HT1080 (cell line): Measurements from ENCODE around the gene THOC5. TPM values are rescaled to one million over a fixed set of nuclear protein-coding genes. Genes with fewer than 3 reads are reported as not detected.
"Not testable (repeated sequence)": the region's sequence is repeated elsewhere in the genome, so short reads cannot be mapped to it uniquely, and the experiment has no call there.

ENCODE experiments used
- DNase-seq: peaks from one replicate; pipeline ENCODE4 v3.0.0-alpha.2; 2015; ENCODE audit warnings: low read depth
- total RNA-seq: library from RNA; depleted of rRNA; stranded (reverse); fragments of >200 nt; shearing (Covaris generic); gene quantifications from 2 replicates; pipeline ENCODE4 v1.2.3, GENCODE V29; 2014

The THOC5 gene
- total RNA-seq, 1 experiment from 2014 or later = 105 TPM

DNA sequence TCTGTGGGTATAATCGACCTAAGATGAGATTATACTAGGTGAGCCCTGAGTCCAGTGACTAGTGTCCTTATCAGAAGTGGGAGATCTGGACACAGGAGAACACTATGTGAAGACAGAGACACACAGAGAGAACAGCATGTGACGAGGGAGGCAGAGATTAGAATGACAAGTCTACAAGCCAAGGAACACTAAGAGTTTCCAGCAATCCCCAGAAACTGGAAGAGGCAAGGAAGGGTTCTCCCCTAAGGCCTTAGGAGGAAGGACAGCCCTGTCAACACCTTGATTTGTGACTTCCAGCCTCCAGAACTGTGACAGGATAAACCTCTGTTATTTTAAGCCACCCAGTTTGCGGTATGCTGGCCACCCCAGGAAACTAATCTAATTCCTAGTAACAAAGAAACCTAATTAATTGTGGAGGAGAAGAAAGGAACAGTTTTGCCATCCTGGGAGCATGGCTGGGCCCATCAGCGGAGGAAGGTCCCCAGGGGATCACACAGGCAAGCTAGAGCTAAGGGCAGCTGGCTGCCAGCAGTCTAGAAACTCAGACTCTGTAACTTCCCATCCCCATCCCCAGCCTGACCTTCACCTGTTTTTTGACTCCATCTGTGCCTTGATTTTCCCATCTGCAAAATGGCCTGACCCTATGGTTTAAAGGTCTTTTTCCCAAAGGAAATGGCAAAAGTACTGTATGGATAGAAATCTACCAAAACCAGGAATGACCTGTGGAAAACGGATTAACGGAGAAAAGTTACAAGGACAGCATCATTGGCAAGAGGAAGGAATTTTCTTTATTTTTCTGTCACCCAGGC lies 10.3 kb upstream of the THOC5 start:
- DNase-seq = no peak

DNA sequence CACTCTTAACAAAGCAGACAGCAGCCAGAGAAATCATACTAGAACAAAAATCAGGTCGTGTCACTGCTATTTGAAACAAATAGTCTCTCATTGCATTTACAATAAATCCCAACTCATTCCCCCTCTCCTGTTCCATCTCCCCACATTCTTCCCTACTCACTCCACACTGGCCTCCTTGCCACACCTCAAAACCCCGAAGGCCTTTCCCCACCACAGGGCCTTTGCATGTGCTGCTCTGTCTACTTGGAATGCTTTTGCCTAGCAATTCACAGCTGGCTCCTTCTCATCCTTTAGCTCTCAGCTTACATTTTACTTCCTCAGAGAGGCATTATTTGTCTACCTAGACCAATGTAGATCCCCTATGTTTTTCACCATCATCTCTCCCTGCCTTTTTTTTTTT lies 6.3 kb upstream of the THOC5 start:
- no peak for DNase-seq

DNA sequence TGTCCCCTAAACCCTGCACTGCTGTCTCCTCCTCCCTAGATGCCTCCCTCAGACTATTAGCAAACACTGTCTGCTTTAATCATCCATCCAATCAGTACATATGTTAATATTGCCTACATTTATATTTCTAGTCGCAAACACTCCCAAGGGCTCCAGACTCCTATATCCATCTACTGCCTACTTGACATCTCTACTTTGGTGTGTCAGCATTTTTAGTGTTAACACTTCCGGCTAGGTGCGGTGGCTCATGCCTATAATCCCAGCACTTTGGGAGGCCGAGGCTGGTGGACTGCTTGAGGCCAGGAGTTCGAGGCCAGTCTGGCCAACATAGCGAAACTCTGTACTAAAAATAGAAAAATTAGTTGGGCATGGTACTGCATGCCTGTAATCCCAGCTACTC lies 5.5 kb upstream of the THOC5 start:
- no peak for DNase-seq

DNA sequence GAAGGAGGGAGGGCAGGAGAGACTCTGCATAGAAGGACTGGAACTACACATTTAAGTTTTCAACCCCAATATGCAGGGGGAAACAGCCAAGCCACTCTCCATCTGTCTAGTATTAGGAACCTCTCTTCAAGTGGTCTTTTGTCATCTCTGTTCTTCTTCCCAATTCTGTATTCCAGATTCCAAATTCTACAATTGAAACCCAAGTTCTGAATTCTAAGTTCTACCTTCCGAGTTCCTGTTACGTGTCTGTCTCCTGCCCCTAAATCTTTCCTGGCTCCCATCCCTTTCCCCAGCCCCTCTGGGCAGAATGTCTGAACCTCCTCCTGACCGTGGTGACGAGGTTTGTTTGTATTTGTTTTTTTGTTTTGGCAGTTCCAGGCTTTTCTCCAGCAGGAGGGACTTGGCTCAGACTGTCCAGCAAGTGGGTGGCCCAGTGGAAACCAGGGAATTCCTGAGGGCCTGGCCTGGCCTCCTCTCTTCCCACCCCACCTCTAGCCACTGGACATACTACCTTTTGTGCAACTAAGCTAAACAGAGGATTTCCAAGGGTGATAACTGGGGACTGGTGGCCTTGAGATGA lies 1.6 kb upstream of the THOC5 start:
- DNase-seq = no peak

DNA sequence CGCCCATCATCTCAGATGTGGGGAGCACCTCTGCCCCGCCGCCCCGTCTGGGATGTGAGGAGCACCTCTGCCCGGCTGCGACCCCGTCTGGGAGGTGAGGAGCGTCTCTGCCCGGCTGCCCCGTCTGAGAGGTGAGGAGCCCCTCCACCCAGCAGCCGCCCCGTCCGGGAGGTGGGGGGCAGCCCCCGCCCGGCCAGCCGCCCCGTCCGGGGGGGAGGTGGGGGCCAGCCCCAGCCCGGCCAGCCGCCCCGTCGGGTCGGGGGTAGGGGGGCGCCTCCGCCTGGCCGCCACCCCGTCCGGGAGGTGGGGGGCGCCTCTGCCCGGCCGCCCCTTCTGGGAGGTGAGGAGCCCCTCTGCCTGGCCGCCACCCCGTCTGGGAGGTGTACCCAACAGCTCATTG lies 1.2 kb downstream of the THOC5 start:
- DNase-seq = not testable (repeated sequence)

DNA sequence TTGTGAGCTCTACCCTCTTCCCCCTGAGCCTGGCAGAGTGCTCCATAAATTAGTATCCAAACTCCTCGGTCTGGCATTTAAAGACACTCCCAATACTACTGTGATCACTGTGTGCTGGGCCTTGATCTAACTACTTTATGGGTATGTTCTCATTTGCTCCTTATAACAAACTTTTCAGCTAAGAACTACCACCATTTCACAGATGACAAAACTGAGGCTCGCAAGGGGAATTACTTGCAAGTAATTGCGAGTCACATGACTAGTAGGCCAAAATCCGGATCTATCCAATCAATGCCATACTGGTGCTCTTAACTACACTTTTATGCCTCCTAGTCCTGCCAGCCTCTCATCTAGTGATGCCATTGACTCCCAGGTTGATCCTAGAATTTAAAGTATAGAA lies 3.6 kb downstream of the THOC5 start:
- no peak for DNase-seq

DNA sequence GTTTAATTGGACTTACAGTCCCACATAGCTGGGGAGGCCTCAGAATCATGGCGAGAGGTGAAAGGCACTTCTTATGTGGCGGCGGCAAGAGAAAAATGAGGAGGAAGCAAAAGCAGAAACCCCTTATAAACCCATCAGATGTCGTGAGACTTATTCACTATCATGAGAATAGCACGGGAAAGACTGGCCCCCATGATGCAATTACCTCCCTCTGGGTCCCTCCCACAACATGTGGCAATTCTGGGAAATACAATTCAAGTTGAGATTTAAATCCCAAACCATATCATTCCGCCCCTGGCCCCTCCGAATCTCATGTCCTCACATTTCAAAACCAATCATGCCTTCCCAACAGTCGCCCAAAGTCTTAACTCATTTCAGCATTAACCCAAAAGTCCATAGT lies 8.5 kb downstream of the THOC5 start:
- not testable (repeated sequence) for DNase-seq

DNA sequence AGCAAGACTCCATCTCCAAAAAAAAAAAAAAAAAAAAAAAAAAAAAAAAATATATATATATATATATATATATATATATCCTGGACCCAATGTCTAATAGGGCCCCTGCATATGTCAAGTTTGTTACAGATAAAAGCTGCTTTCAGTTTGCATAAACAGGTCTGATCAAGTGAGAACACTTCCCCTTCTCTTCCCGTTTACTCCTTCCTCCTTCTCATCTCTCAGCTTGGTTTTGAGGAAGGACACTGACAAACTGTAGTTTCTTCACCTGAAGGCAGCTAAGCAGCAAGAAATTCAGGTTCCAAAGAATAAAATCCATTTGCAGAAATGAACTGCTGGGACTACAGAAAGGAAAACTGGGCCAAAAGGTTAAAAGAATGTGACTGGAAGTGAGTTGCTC lies 11.7 kb downstream of the THOC5 start:
- DNase-seq = no peak

DNA sequence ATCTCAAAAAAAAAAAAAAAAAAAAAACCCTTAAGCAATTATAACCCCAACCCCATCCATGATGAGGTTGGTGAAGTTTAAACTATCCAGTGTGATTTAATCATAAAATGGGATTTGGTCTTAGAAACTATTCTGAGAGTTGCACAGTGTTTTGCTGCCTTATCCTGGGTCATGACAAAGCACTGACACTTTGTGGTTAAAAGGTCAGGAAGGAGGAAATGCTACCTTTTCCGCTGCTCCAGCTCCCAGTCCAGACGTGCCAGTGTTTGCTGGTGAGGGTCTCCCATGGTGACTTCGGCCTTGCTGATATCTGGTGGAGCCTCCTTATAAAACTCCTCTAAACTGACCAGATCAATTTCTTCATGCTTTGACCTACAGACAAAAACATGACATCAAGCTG lies 14.5 kb downstream of the THOC5 start:
- DNase-seq = peak; percentile 15

DNA sequence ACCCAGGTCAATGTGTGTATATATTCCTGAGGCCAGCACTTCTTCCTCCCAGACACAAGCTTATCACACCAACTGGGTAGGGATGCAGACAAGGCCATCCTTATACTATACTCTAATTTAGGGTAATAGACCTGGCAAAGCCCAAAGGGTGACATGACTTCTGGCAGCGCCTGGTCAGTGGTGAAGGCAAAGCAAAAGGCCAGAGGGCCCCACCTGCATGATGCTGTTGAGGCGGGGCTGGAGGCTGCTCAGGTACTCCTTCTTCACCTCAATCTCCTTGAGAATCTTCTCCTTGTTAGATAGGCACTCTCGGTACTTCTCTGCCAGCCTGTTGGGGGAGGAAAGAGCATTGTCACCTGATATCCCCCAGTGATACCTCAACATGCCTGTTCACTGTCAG lies 17.1 kb downstream of the THOC5 start:
- DNase-seq = no peak

DNA sequence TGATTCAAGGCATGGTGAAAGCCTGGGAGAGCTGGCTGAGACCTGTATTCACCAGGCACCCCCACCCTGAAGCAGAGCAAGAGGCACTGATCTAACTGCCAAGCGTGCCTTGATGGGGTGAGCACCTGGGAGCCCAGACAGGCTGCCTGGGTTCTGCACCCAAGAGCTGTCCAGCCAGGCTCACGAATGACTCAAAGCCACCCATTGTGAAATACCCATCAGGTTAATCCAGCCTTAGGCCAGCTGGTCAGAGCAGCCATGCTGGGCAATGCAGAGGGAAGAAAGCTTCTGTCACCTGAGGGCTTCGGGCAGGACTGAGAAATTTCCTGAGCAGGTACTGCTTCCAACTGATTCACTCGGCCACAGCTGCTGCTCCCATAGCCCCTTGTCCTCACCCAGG lies 22.1 kb downstream of the THOC5 start:
- no peak for DNase-seq

DNA sequence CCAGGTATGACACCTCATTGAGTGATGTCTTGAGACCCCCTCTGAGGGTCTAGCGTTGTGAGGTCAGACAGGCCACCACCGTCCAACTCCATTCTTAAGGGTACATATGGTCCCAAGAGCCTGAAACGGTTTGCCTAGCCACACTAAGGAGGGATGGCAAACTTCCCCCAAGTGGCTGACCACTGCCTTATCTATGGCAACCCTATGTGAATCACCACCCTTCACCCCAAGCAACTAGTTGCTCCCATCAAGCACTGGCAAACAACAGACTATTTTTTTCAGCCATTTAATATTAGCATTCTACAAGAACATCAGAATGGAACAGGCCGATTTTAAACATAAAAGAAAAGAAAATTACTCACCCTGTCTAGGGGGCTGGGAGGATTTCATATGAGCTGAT lies 22.8 kb downstream of the THOC5 start:
- no peak for DNase-seq

DNA sequence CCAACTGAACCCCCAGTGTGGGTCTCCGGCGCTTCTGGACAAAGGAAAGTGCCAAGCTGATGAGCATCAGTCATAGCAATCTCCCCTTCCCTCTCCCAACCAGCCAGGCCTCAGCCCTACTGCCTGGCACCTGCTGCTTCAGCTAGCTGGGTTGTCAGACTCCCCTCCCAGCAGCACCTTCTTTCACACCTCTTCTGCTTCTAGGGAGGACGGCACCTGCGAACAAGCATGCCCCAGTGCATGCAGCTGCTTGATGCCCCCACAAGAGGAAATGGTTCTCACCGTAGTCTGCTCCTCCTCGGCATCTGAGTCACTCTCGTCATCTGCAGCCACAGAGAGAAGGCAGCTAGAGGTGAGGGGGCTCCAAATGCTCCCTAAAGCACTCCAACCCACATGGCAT lies 25.4 kb downstream of the THOC5 start:
- DNase-seq = no peak

DNA sequence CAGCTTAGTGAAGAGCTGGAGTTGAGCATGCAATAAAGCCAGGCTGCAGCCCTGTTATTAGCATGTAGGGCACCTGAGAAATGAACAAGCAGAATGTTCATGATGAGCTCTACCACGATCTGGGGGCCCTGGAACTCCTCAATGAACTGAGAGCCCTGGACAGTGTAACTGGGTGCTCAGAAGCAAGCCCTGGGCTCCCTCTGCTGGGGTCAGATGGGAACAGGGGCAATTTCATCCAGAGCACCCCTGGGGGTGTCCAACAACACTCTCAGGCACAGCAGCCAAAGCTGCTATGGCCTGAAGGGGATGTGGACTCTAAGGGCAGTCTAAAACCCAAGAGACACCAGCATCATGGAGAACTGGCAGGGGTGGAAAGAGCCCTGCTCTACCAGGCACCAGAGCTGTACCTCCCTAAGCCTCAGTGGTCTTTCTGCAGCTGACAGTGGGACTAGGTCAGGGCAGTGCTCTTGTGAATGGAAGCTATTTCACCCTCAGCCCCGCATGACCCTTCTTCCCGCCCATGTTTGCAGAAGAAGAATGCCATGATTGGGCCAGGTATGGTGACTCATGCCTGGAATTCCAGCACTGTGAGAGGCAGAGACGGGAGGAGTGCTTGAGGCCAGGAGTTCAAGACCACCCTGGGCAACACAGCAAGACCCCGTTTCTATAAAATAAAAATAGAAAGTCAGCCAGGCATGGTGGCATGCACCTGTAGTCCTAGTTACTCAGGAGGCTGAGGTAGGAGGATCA lies 28.9 kb downstream of the THOC5 start:
- DNase-seq = peak; percentile 48

DNA sequence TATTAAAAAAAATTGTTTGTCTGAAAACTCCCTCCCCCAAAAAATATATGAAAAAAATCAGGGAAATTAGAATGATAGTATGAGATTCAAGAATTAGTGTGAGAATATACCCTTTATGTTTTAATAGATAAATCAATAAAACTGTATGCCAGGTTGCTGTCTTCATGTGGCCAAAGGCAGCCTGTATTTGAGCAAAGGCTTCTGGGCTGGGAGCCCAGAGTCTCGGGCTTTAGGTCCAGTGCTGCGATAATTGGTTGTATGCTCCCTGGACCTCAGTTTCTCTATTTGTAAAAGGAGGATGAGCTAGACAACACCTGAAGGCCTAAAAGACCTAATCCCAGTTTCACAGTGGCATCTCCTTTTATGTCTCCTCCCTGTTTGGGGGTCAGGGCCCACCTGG lies 29.8 kb downstream of the THOC5 start:
- DNase-seq = no peak

DNA sequence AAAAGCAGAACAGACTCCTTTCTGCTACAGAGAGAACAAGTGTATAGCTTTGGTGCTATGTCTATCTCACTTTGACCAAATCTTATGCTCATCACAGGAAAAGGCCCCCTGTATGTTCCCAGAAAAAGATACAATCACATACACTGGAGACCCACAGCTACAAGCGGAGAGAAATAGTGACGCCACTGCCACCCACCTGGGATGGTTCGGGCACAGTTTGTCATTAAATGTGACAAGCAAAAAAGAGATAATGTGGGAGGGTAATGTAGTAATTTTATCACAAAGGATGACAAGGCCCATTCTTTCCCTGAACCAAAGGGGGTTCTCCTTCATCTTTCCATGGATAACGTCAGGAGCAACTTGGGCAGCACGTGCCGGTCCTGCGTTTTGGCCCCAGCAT lies 32.0 kb downstream of the THOC5 start:
- DNase-seq = no peak

DNA sequence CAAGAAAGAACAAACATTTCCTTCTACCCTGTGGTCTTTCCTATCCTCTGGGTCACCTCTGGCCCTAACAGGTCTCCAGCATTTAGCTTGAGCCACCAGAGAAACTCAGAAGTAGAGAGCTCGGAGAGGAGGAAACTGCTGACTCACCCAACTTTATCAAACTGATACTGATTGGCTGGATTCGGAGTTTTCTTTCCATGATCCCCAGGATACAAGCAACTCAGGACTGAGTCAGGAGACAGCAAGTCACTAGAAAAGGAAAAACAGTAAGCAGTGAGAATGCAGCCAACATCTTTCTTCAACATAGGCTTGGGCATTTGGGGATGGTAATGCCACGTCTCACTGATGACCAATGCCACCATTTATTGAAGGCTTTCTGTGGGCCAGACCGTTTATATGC lies 32.7 kb downstream of the THOC5 start:
- DNase-seq = peak; percentile 83

DNA sequence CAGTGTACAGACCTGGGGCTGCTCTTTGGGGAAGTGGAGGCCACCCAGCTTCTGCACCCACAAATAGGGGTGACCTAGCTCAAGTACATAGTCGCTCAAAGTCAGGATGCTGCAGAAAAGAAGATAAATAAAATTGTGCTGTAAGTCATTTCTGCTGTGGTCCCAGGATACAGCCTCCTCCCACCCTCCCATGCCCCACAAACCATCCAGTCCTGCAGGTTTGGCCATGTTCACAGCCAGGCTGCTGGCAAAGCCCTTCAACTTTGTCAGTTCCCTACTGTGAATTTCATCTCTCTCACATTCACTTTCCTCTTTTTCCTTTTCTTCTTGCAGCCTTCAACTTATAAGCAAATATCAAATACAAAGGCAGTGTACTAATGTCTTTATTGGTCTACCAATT lies 33.6 kb downstream of the THOC5 start:
- no peak for DNase-seq

DNA sequence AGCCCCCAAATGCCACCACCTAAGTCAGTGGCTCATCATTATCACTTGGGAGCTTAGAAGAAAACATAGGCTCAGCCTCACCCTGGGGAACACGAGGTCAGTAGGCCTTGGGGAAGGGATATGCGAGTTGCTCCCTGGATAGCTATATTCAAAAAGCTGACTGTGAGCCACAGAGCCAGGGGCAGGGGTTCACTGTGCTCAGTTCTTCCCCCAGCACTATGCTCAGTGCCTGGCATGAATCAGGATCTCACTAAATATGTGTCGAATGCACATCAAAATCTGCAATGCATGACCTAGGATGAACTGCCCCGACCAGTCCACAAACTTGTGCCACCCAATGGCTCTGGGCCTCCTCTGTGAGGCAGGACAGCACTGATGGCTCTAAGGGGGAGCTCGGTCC lies 35.1 kb downstream of the THOC5 start:
- no peak for DNase-seq

DNA sequence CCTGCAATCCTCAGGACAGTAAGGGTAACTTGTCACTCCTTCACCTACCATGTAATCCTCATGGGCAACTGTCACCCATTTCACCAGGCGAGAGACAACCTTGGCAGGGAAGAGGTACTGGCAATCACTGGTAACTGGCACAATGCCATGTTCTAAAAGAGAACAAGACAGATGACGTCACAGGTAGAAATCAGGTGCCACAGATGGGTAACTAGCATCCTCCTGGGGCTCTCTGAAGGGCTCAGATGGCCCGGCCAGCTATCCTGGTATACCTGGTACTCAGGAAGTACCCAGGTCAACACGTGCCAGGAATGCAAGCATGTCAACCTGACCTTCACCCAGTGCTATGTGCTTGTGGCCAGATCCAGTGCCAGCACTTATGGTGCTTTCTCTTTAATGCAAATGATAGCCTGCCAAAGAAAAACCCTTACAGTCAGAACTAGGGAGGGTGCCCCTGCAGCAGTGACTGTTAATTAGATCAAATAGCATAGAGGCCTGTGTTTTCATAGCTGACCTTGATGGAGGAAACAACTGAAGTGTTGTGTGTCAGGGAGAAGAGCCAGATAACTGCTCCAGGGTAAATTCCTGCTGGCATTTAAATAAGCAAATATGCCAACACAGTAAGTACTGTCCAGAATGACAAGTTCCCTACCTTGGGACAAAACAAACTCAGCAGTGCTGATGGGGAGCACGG lies 36.2 kb downstream of the THOC5 start:
- no peak for DNase-seq

DNA sequence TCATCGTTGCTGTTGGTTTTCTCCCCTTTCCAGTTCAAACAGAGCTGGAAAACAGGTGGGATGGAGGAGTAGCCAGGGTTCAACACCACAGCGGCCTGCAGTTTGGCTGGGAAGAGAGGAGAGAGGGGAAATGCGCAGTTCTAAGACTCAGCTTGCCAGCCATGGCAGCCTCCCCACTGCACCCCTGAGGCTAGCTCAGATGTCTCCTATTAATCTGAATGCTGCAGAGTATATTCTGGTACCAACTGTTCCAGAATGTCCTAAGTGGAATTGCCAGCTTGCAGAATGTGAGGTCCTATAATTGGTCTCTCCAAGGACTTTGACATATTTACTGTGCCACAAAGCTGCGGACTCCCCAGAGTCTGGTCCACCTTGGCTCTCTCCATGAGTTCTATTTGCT lies 41.5 kb downstream of the THOC5 start:
- DNase-seq = no peak
